ENCODE data around the gene ETV7. TPM values are rescaled to one million over a fixed set of nuclear protein-coding genes. Genes with fewer than 3 reads are reported as not detected.

Gene ETV7
- polyA plus RNA-seq, 1 of the 3 experiments (the other 2 are of a cell fraction), result 0.39 TPM

DNA sequence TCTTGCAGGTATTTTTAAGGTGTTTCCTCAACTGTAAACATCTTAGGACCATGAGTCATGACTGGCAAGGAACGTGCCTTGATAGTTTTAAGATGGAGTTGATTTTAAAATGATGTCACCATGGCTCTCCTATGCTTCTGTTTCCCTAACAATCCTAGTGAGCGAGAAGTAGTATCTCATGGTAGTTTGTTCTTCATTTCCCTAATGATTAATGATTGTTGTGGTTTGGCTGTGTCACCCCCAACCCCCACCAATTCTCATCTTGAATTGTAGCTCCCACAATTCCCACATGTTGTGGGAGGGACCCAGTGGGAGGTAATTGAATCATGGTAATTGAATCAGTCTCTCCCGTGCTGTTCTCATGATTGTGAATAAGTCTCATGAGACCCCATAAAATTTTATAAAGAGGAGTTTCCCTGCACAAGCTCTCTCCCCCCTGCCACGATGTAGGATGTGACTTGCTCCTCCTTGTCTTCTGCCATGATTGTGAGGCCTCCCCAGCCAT lies 34.0 kb downstream of the ETV7 start:
- no peaks in the 10 kb centered on the region for H3K79me2 ChIP-seq (ENCODE audit: insufficient read depth)
- WGBS (ENCODE audit: low lambda C conversion rate), result 35% methylated on average over 4 of the region's 4 CpGs
- DNase-seq, result no peak
- H3K4me2 ChIP-seq, result no peak overlapping the region
- H3K4me1 ChIP-seq (ENCODE audit: control insufficient read depth in 1 of 2, insufficient read depth in 2 of 2, low read depth in 1 of 2, low read length in 1 of 2), result peaks cover 0 to 12% of the 10 kb centered on the region in 2 experiments; a peak in 2 of 4 replicates
- TF ChIP-seq USF1 (IDR thresholded peaks at IDR 0.05; ENCODE audit: borderline replicate concordance, low read depth) (no peak), EP300 (IDR thresholded peaks at IDR 0.05; ENCODE audit: borderline replicate concordance in 1 of 2, low read depth in 1 of 2, low read length in 1 of 2) (no peak), CHD2 (IDR thresholded peaks at IDR 0.05; ENCODE audit: low read length, partially characterized antibody) (no peak), ELF1 (IDR thresholded peaks at IDR 0.05) (no peak), NFIC (IDR thresholded peaks at IDR 0.05; ENCODE audit: borderline replicate concordance) (no peak), MEF2A (IDR thresholded peaks at IDR 0.05; ENCODE audit: borderline replicate concordance, low read depth) (no peak), GATA2 (CRISPR knock-in tag; IDR thresholded peaks at IDR 0.05) (no peak), RFX5 (IDR thresholded peaks at IDR 0.05; ENCODE audit: low read length) (no peak), MXI1 (IDR thresholded peaks at IDR 0.05; ENCODE audit: low read depth, low read length) (no peak), TEAD4 (IDR thresholded peaks at IDR 0.05; ENCODE audit: borderline replicate concordance, insufficient read depth) (no peak), YY1 (IDR thresholded peaks at IDR 0.05; ENCODE audit: low read depth) (no peak), TAF1 (IDR thresholded peaks at IDR 0.05; ENCODE audit: borderline replicate concordance, low read depth, low read length) (no peak), FOSL2 (IDR thresholded peaks at IDR 0.05; ENCODE audit: borderline replicate concordance, low read depth) (no peak), RCOR1 (IDR thresholded peaks at IDR 0.05; ENCODE audit: low read length) (no peak), POLR2AphosphoS5 (IDR thresholded peaks at IDR 0.05; ENCODE audit: low read depth, low read length) (no peak), EZH2phosphoT487 (IDR thresholded peaks at IDR 0.05; ENCODE audit: borderline replicate concordance, low read depth) (no peak), RXRA (IDR thresholded peaks at IDR 0.05; ENCODE audit: borderline replicate concordance, low read depth) (no peak), REST (IDR thresholded peaks at IDR 0.05; ENCODE audit: low read depth, low read length) (no peak)
- TF ChIP-seq, protein P1, sequence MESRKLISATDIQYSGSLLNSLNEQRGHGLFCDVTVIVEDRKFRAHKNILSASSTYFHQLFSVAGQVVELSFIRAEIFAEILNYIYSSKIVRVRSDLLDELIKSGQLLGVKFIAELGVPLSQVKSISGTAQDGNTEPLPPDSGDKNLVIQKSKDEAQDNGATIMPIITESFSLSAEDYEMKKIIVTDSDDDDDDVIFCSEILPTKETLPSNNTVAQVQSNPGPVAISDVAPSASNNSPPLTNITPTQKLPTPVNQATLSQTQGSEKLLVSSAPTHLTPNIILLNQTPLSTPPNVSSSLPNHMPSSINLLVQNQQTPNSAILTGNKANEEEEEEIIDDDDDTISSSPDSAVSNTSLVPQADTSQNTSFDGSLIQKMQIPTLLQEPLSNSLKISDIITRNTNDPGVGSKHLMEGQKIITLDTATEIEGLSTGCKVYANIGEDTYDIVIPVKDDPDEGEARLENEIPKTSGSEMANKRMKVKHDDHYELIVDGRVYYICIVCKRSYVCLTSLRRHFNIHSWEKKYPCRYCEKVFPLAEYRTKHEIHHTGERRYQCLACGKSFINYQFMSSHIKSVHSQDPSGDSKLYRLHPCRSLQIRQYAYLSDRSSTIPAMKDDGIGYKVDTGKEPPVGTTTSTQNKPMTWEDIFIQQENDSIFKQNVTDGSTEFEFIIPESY (IDR thresholded peaks at IDR 0.05; ENCODE audit: borderline replicate concordance, low read depth), result no peak
- TF ChIP-seq, protein P2, sequence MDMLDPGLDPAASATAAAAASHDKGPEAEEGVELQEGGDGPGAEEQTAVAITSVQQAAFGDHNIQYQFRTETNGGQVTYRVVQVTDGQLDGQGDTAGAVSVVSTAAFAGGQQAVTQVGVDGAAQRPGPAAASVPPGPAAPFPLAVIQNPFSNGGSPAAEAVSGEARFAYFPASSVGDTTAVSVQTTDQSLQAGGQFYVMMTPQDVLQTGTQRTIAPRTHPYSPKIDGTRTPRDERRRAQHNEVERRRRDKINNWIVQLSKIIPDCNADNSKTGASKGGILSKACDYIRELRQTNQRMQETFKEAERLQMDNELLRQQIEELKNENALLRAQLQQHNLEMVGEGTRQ (IDR thresholded peaks at IDR 0.05; ENCODE audit: borderline replicate concordance, low read depth, low read length), result no peak
- no peaks in the 10 kb centered on the region for H3K9me3 ChIP-seq
- no peaks in the 10 kb centered on the region for H3K27me3 ChIP-seq (ENCODE audit: insufficient read depth)
- H3K9ac ChIP-seq, result no peak overlapping the region
- H3K36me3 ChIP-seq (replicated peaks in 1 of 2; ENCODE audit: control insufficient read depth in 1 of 2, insufficient read depth in 2 of 2, low read length in 1 of 2), result no peaks in the 10 kb centered on the region
- H3K4me3 ChIP-seq (ENCODE audit: low read depth in 2 of 2, low read length in 1 of 2), result no peak overlapping the region
- H3K9me2 ChIP-seq, result no peaks in the 10 kb centered on the region
- H3K27ac ChIP-seq (ENCODE audit: low read depth in 2 of 2, low read length in 1 of 2), result no peak overlapping the region
- no peak overlapping the region for H2AFZ ChIP-seq (ENCODE audit: low read depth)
- no peaks in the 10 kb centered on the region for H3F3A ChIP-seq (replicated peaks; ENCODE audit: insufficient read depth)
- ChIA-PET POLR2A (no interaction called here), CTCF (interaction anchor here (0.6 to 6.0 kb wide), 3 partner anchors 13 to 51 kb away, joined by 3 to 42 read pairs (median 8); no protein-coding TSS in a partner anchor)
- H4K20me1 ChIP-seq (ENCODE audit: insufficient read depth), result no peaks in the 10 kb centered on the region
